GM12864 (cell line): ENCODE data around the gene ZYG11B.
"Not testable (repeated sequence)": the region's sequence is repeated elsewhere in the genome, so short reads cannot be mapped to it uniquely, and the experiment has no call there.

Experiments used
- DNase-seq: peaks from one replicate; pipeline ENCODE4 v3.0.0-alpha.2; 2011; ENCODE audit warnings: low read depth
- H3K4me3 ChIP-seq: 2 replicates; pipeline ENCODE4 v1.5.1; 2011; ENCODE audit warnings: mild to moderate bottlenecking, low read depth, low read length, control low read depth
- CTCF ChIP-seq: IDR thresholded peaks from 2 replicates; pipeline ENCODE4 v1.5.1; 2011; ENCODE audit warnings: low read depth, mild to moderate bottlenecking, moderate library complexity, low read length, control low read depth, inconsistent platforms; ENCODE audit errors: missing control alignments

The ZYG11B gene

GRCh38 chr1:52756020-52756419 lies 29.8 kb downstream of the ZYG11B start:
- no peak overlapping the region for H3K4me3 ChIP-seq
- no peak for DNase-seq
- TF ChIP-seq CTCF, result no peak

GRCh38 chr1:52759908-52760307 lies 33.7 kb downstream of the ZYG11B start:
- no peak overlapping the region for H3K4me3 ChIP-seq
- DNase-seq, result no peak
- no peak for TF ChIP-seq CTCF

- no peak for DNase-seq
- no peak for TF ChIP-seq CTCF
- H3K4me3 ChIP-seq, result no peak overlapping the region
These were observed 41.5 kb downstream of the ZYG11B start for GRCh38 chr1:52767596-52768280.

- no peak overlapping the region for H3K4me3 ChIP-seq
- no peak for TF ChIP-seq CTCF
- no peak for DNase-seq
These were observed 43.2 kb downstream of the ZYG11B start for GRCh38 chr1:52769346-52770033.

- no peak overlapping the region for H3K4me3 ChIP-seq
- DNase-seq, result no peak
- no peak for TF ChIP-seq CTCF
These were observed 45.1 kb downstream of the ZYG11B start for GRCh38 chr1:52771384-52771783.

GRCh38 chr1:52786148-52786547 lies 59.9 kb downstream of the ZYG11B start:
- no peak overlapping the region for H3K4me3 ChIP-seq
- no peak for TF ChIP-seq CTCF
- no peak for DNase-seq

GRCh38 chr1:52790429-52790828 lies 64.2 kb downstream of the ZYG11B start:
- DNase-seq, H3K4me3 ChIP-seq: not testable (repeated sequence)
